Neural progenitor cell (in vitro differentiated cells): ENCODE measurements around the gene NOTCH1.

Source experiments
- EZH2 ChIP-seq: fragments of 200-600 bp; sonication (generic); IDR thresholded peaks from 2 replicates; pipeline ENCODE4 v1.6.1; 2017; ENCODE audit warnings: antibody characterized with exemption, mild to moderate bottlenecking, moderate library complexity
- EZH2phosphoT487 ChIP-seq: fragments of 200-600 bp; sonication (generic); IDR thresholded peaks from 2 replicates; pipeline ENCODE4 v1.6.1; 2017; ENCODE audit warnings: antibody characterized with exemption
- TF ChIP-seq, protein P1 (sequence below): fragments of 200-600 bp; sonication (generic); IDR thresholded peaks from 2 replicates; pipeline ENCODE4 v1.5.1; 2017; ENCODE audit warnings: antibody characterized with exemption, mild to moderate bottlenecking

DNA sequence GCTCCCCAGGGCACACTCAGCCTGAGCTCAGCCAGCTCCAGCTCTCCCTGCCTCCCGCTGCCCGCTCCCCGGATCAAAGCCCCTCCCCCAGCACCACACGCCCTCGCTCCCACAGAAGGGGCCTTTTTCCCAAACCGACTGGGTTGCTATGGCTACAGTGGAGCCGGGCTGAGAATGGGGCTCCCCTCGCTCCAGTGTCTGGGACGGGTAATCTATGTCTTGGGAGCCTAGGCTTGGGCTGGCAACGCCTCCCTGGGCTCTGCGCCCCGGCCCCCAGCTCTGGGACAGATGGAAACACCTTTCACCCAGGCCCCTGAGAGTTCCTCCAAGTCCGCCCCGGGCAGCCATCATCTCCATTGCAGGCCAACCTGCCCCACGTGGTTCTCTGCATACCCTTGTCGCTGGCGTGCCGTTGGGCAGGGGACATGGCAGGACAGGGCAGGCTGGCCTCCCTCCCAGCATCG is 29.6 kb downstream of the NOTCH1 start:
- TF ChIP-seq EZH2phosphoT487 (no peak), EZH2 (no peak)
- TF ChIP-seq, protein P1, sequence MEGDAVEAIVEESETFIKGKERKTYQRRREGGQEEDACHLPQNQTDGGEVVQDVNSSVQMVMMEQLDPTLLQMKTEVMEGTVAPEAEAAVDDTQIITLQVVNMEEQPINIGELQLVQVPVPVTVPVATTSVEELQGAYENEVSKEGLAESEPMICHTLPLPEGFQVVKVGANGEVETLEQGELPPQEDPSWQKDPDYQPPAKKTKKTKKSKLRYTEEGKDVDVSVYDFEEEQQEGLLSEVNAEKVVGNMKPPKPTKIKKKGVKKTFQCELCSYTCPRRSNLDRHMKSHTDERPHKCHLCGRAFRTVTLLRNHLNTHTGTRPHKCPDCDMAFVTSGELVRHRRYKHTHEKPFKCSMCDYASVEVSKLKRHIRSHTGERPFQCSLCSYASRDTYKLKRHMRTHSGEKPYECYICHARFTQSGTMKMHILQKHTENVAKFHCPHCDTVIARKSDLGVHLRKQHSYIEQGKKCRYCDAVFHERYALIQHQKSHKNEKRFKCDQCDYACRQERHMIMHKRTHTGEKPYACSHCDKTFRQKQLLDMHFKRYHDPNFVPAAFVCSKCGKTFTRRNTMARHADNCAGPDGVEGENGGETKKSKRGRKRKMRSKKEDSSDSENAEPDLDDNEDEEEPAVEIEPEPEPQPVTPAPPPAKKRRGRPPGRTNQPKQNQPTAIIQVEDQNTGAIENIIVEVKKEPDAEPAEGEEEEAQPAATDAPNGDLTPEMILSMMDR: no peak
